H1 (cell line): ENCODE measurements around the gene MSANTD4.

Experiments
- ATF3 ChIP-seq: IDR thresholded peaks from 2 replicates; pipeline ENCODE4 v1.6.1; 2011; ENCODE audit warnings: low read depth, mild to moderate bottlenecking, low read length; ENCODE audit not compliant: insufficient read depth
- CTCF ChIP-seq, 3 experiments: IDR thresholded peaks; 1 replicate in 2 of 3; 2 replicates in 1 of 3; pipeline versions ENCODE4 v1.5.1 to v1.6.1; 2011; ENCODE audit warnings: low read length in 3 of 3, mild to moderate bottlenecking in 3 of 3, inconsistent platforms in 2 of 3, low read depth in 1 of 3, moderate library complexity in 1 of 3; ENCODE audit not compliant: insufficient read depth in 1 of 3; ENCODE audit errors: control extremely low read depth in 1 of 3
- EZH2 ChIP-seq: fragments of 200-600 bp; sonication (generic); IDR thresholded peaks from 2 replicates; pipeline ENCODE4 v1.7.1; 2012; ENCODE audit warnings: low read depth, mild to moderate bottlenecking, moderate library complexity, low read length, inconsistent platforms; ENCODE audit not compliant: severe bottlenecking
- KDM1A ChIP-seq: fragments of 200-600, 300-600 bp; sonication (generic); IDR thresholded peaks from 2 replicates; pipeline ENCODE4 v1.7.1; 2016; ENCODE audit warnings: mild to moderate bottlenecking, low read length, borderline replicate concordance
- POLR2A ChIP-seq, 2 experiments: IDR thresholded peaks; 1 replicate in 1 of 2; 2 replicates in 1 of 2; pipeline ENCODE4 v1.6.1; 2011; ENCODE audit warnings: low read depth in 2 of 2, low read length in 2 of 2, mild to moderate bottlenecking in 2 of 2; ENCODE audit errors: control extremely low read depth in 1 of 2
- POLR2AphosphoS5 ChIP-seq: IDR thresholded peaks from 2 replicates; pipeline ENCODE4 v1.6.1; 2011; ENCODE audit warnings: low read depth, low read length
- SIRT6 ChIP-seq: IDR thresholded peaks from one replicate; pipeline ENCODE4 v1.7.1; 2012; ENCODE audit warnings: low read length, inconsistent platforms
- TAF1 ChIP-seq: IDR thresholded peaks from 2 replicates; pipeline ENCODE4 v1.6.1; 2011; ENCODE audit warnings: mild to moderate bottlenecking, low read depth, low read length

GRCh38 chr11:105986554-105986953, 35.5 kb downstream of the MSANTD4 start:
- no peak for TF ChIP-seq SIRT6
- TF ChIP-seq EZH2: no peak
- TF ChIP-seq POLR2A (IDR thresholded peaks at IDR 0.05; ENCODE audit: control extremely low read depth in 1 of 2, low read depth in 2 of 2, low read length in 2 of 2): no peak
- TF ChIP-seq POLR2AphosphoS5: no peak
- no peak for TF ChIP-seq ATF3
- TF ChIP-seq CTCF (IDR thresholded peaks at IDR 0.05; ENCODE audit: control extremely low read depth in 1 of 3, insufficient read depth in 1 of 3, low read depth in 1 of 3, low read length in 3 of 3): no peak
- no peak for TF ChIP-seq KDM1A
- TF ChIP-seq TAF1: no peak
